RWPE2 (cell line): Measurements from ENCODE around the gene KIF1A.
A peak's percentile ranks its signal among the peaks of the same experiment; 100 is the strongest.

Experiments used
- ATAC-seq: fragments of 200-7000 bp; cut with Tn5 transposase; 3 replicates; pipeline ENCODE4 v1.9.1; 2021; ENCODE audit warnings: low read depth
- DNase-seq: peaks from one replicate; pipeline ENCODE4 v3.0.0-alpha.2; 2020; ENCODE audit warnings: low spot score
- H3K27ac ChIP-seq: fragments of 450-650 bp; 2 replicates; pipeline ENCODE4 v1.5.1; 2017; ENCODE audit warnings: mild to moderate bottlenecking; ENCODE audit not compliant: poor library complexity, severe bottlenecking
- H3K27me3 ChIP-seq: fragments of 250-450 bp; sonication (Bioruptor Pico); 2 replicates; pipeline ENCODE4 v1.5.1; 2021; ENCODE audit warnings: mild to moderate bottlenecking, moderate library complexity; ENCODE audit not compliant: insufficient read depth, poor library complexity, severe bottlenecking
- H3K36me3 ChIP-seq: fragments of 250-450 bp; sonication (Bioruptor Pico); 2 replicates; pipeline ENCODE4 v1.5.1; 2020; ENCODE audit warnings: low read depth, mild to moderate bottlenecking, moderate library complexity
- H3K4me1 ChIP-seq: fragments of 250-450 bp; sonication (Bioruptor Pico); 2 replicates; pipeline ENCODE4 v1.5.1; 2021; ENCODE audit warnings: mild to moderate bottlenecking, moderate library complexity; ENCODE audit not compliant: insufficient read depth, poor library complexity, severe bottlenecking
- H3K4me3 ChIP-seq: fragments of 250-450 bp; sonication (Bioruptor Pico); 2 replicates; pipeline ENCODE4 v1.5.1; 2021; ENCODE audit warnings: mild to moderate bottlenecking, moderate library complexity; ENCODE audit not compliant: severe bottlenecking
- H3K9me3 ChIP-seq: fragments of 250-450 bp; sonication (Bioruptor Pico); 2 replicates; pipeline ENCODE4 v1.5.1; 2021; ENCODE audit warnings: mild to moderate bottlenecking, moderate library complexity; ENCODE audit not compliant: severe bottlenecking
- TF ChIP-seq, protein P1 (sequence below): fragments of 450-650 bp; IDR thresholded peaks from one replicate; pipeline ENCODE4 v1.5.1; 2017; ENCODE audit warnings: mild to moderate bottlenecking, moderate library complexity; ENCODE audit not compliant: poor library complexity, severe bottlenecking

The KIF1A gene

DNA sequence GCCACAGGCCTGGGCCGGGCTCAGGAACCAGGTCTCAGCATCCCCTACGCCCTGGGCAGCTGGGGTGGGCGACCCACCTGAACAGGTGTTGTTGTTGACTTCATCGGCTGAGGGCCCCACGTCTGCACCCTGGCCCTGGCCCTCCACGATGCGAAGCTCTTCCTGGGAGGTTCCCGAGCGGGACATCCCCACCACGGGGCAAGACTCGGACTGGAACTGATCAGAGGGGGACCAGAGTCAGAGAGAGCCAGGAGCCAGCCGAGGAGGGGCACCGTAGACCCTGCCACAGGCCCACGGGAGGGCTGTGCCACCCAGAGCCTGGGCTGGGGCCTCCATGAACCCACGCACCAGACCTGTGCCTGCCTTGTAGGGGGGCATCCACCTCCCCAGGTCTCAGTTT is 74.1 kb downstream of the KIF1A start:
- H3K36me3 ChIP-seq = no peaks in the 10 kb centered on the region

DNA sequence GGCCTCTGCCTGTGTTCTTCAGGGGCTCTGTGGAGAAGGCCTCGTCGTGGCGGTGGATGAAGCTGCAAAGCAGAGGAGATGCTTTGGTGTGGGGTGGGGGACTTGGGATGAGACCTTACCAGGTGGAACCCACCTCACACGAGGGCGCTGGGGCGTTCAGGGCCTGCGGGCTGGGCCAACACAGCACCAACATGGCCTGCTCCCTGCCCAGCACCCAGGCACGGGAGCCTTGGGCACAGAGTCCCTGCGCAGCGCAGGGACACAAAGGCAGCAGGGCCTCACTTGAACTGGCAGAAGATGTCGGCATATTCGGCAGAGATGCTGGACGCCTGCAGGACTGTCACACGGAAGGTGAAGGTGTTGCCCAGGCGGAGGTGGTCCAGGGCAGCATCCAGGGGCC is 74.6 kb downstream of the KIF1A start:
- H3K27ac ChIP-seq = no peak overlapping the region
- TF ChIP-seq, protein P1, sequence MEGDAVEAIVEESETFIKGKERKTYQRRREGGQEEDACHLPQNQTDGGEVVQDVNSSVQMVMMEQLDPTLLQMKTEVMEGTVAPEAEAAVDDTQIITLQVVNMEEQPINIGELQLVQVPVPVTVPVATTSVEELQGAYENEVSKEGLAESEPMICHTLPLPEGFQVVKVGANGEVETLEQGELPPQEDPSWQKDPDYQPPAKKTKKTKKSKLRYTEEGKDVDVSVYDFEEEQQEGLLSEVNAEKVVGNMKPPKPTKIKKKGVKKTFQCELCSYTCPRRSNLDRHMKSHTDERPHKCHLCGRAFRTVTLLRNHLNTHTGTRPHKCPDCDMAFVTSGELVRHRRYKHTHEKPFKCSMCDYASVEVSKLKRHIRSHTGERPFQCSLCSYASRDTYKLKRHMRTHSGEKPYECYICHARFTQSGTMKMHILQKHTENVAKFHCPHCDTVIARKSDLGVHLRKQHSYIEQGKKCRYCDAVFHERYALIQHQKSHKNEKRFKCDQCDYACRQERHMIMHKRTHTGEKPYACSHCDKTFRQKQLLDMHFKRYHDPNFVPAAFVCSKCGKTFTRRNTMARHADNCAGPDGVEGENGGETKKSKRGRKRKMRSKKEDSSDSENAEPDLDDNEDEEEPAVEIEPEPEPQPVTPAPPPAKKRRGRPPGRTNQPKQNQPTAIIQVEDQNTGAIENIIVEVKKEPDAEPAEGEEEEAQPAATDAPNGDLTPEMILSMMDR = no peak
- no peaks in the 10 kb centered on the region for H3K4me1 ChIP-seq
- H3K9me3 ChIP-seq = no peaks in the 10 kb centered on the region
- ATAC-seq (no peak), DNase-seq (no peak)
- H3K36me3 ChIP-seq = no peaks in the 10 kb centered on the region
- no peaks in the 10 kb centered on the region for H3K27me3 ChIP-seq
- H3K4me3 ChIP-seq = no peak overlapping the region

More for the DNA sequence above, 74.1 kb downstream of the KIF1A start:
- ATAC-seq = no peak
- Histone ChIP-seq H3K4me1 (no peaks in the 10 kb centered on the region), H3K27me3 (no peaks in the 10 kb centered on the region), H3K27ac (no peak overlapping the region), H3K4me3 (no peak overlapping the region), H3K9me3 (no peaks in the 10 kb centered on the region)
- DNase-seq = no peak
- TF ChIP-seq, protein P1 = no peak

DNA sequence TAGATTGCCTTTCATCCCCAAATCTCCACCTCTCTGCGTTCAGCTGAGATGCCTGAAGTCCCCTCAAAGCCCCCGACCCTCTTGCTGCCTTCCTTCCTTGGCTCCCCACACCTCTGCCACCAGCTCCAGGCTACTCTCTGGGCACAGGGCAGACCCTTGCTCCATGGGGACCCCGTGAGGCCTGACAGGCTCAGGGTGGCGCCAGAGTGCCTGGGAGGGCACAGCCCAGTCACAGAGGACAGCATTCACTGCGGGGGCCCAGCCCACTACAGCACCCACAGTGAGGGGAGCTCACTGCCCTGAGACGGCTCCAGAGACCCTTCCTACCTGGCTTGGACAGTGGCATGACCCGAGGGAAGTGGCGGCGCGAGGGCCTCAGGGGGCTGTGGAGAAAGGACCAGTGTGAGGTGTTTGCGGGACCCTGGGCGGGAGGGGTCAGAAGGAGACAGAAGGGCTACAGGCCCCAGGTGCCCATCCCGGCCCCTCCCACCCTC is 77.4 kb downstream of the KIF1A start:
- no peak for DNase-seq
- no peak for ATAC-seq
- TF ChIP-seq, protein P1 = no peak
- Histone ChIP-seq H3K27ac (no peak overlapping the region), H3K4me1 (peaks cover 10% of the 10 kb centered on the region), H3K36me3 (no peaks in the 10 kb centered on the region), H3K9me3 (no peaks in the 10 kb centered on the region), H3K27me3 (no peaks in the 10 kb centered on the region), H3K4me3 (no peak overlapping the region)

- ATAC-seq = no peak
- H3K4me1 ChIP-seq = peaks cover 10% of the 10 kb centered on the region
Measured at GRCh38 chr2:240741091-240741490, 78.9 kb downstream of the KIF1A start.

GRCh38 chr2:240739797-240740196 is 80.2 kb downstream of the KIF1A start:
- peak overlapping the region; percentile 20 for H3K27ac ChIP-seq
- TF ChIP-seq, protein P1 = no peak
- H3K9me3 ChIP-seq = no peaks in the 10 kb centered on the region
- peaks cover 10% of the 10 kb centered on the region for H3K4me1 ChIP-seq
- ATAC-seq (peak; percentile 58), DNase-seq (no peak)
- no peaks in the 10 kb centered on the region for H3K36me3 ChIP-seq
- no peak overlapping the region for H3K4me3 ChIP-seq
- H3K27me3 ChIP-seq = no peaks in the 10 kb centered on the region

More at GRCh38 chr2:240741091-240741490, 78.9 kb downstream of the KIF1A start:
- no peaks in the 10 kb centered on the region for H3K27me3 ChIP-seq
- TF ChIP-seq, protein P1 = no peak
- H3K27ac ChIP-seq = no peak overlapping the region
- DNase-seq = no peak
- H3K9me3 ChIP-seq = no peaks in the 10 kb centered on the region
- no peak overlapping the region for H3K4me3 ChIP-seq
- H3K36me3 ChIP-seq = no peaks in the 10 kb centered on the region
